HCT116 (cell line): ENCODE data around the gene IGFBP6.

ENCODE experiments used
- EZH2 ChIP-seq: fragments of 200-600 bp; sonication (generic); IDR thresholded peaks from 2 replicates; pipeline ENCODE4 v1.6.1; 2017; ENCODE audit warnings: antibody characterized with exemption, mixed run types
- RAD21 ChIP-seq: IDR thresholded peaks from 2 replicates; pipeline ENCODE4 v1.6.1; 2012; ENCODE audit warnings: low read depth, mild to moderate bottlenecking
- SIN3A ChIP-seq: IDR thresholded peaks from 2 replicates; pipeline ENCODE4 v1.6.1; 2012; ENCODE audit warnings: low read depth
- SRF ChIP-seq: IDR thresholded peaks from 2 replicates; pipeline ENCODE4 v1.6.1; 2012; ENCODE audit warnings: low read depth
- TF ChIP-seq, protein P1 (sequence below), 3 experiments: fragments of 200-600 bp in 1 of 3; sonication (generic) in 1 of 3; IDR thresholded peaks in 2 of 3; conservative IDR thresholded peaks in 1 of 3; 2 replicates each; pipeline ENCODE4 v1.5.1; 2012 to 2017; ENCODE audit warnings: low read depth in 2 of 3, low read length in 2 of 3, antibody characterized with exemption in 1 of 3, borderline replicate concordance in 1 of 3, control low read depth in 1 of 3, mild to moderate bottlenecking in 1 of 3, mixed read lengths in 1 of 3, mixed run types in 1 of 3, moderate library complexity in 1 of 3; ENCODE audit not compliant: insufficient read depth in 1 of 3
- TF ChIP-seq, protein P2 (sequence below): IDR thresholded peaks from 2 replicates; pipeline ENCODE4 v1.6.1; 2011; ENCODE audit warnings: mild to moderate bottlenecking, low read length, moderate library complexity; ENCODE audit not compliant: insufficient replicate concordance; ENCODE audit errors: extremely low read depth

DNA sequence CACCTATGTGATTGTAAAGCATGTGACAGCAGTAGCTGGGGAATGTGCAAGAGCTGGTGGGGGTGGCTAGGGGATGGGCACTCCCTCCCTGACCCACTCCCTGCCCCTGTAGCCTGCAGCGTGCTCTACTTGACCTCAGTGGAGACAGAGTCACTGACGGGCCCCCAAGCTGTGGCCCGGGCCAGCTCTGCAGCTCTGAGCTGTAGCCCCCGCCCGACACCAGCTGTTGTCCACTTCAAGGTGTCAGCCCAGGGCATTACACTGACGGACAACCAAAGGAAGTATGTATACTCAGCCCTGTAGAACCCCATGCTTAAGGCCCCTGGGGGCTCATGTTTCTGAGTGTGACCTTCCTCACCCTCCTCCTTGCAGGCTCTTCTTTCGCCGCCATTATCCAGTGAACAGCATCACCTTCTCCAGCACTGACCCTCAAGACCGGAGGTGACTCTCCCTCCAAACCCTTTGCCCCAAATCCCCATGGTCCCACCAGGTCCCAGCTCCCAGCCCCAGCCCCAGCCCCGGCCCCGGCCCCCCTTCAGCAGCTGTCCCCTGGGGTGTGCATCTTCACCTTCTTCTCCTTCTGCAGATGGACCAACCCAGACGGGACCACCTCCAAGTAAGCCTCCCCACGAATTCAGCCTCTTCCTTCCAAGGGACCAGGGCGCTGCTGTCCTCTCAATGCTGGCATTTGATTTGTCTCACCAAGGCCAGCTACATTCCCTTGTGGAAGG, 34.3 kb upstream of the IGFBP6 start:
- no peak for TF ChIP-seq RAD21
- TF ChIP-seq, protein P1, sequence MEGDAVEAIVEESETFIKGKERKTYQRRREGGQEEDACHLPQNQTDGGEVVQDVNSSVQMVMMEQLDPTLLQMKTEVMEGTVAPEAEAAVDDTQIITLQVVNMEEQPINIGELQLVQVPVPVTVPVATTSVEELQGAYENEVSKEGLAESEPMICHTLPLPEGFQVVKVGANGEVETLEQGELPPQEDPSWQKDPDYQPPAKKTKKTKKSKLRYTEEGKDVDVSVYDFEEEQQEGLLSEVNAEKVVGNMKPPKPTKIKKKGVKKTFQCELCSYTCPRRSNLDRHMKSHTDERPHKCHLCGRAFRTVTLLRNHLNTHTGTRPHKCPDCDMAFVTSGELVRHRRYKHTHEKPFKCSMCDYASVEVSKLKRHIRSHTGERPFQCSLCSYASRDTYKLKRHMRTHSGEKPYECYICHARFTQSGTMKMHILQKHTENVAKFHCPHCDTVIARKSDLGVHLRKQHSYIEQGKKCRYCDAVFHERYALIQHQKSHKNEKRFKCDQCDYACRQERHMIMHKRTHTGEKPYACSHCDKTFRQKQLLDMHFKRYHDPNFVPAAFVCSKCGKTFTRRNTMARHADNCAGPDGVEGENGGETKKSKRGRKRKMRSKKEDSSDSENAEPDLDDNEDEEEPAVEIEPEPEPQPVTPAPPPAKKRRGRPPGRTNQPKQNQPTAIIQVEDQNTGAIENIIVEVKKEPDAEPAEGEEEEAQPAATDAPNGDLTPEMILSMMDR (IDR thresholded peaks at IDR 0.05 in 2 of 3, conservative IDR thresholded peaks at IDR 0.05 in 1 of 3; ENCODE audit: borderline replicate concordance in 1 of 3, insufficient read depth in 1 of 3, low read depth in 2 of 3, low read length in 2 of 3), result no peak
- no peak for TF ChIP-seq SRF
- no peak for TF ChIP-seq EZH2
- TF ChIP-seq, protein P2, sequence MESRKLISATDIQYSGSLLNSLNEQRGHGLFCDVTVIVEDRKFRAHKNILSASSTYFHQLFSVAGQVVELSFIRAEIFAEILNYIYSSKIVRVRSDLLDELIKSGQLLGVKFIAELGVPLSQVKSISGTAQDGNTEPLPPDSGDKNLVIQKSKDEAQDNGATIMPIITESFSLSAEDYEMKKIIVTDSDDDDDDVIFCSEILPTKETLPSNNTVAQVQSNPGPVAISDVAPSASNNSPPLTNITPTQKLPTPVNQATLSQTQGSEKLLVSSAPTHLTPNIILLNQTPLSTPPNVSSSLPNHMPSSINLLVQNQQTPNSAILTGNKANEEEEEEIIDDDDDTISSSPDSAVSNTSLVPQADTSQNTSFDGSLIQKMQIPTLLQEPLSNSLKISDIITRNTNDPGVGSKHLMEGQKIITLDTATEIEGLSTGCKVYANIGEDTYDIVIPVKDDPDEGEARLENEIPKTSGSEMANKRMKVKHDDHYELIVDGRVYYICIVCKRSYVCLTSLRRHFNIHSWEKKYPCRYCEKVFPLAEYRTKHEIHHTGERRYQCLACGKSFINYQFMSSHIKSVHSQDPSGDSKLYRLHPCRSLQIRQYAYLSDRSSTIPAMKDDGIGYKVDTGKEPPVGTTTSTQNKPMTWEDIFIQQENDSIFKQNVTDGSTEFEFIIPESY, result no peak
- no peak for TF ChIP-seq SIN3A
